ENCODE results near the gene LRRC2.

GRCh38 chr3:46469680-46470357 is 96.3 kb downstream of the LRRC2 start:
- TF ChIP-seq CTCF (IDR thresholded peaks at IDR 0.05), result no peak
- TF ChIP-seq EZH2phosphoT487 (IDR thresholded peaks at IDR 0.05), result no peak
- no peak for TF ChIP-seq EZH2 (IDR thresholded peaks at IDR 0.05)
